Measurements from ENCODE around the gene SEPSECS. TPM values are rescaled to one million over a fixed set of nuclear protein-coding genes. Genes with fewer than 3 reads are reported as not detected.

Gene SEPSECS
- total and polyA plus RNA-seq, 9 of the 15 experiments (the other 6 are each of a cell fraction or from before 2014, with no cell fraction given): 3.9 to 17.2 (median 7.9) TPM

DNA sequence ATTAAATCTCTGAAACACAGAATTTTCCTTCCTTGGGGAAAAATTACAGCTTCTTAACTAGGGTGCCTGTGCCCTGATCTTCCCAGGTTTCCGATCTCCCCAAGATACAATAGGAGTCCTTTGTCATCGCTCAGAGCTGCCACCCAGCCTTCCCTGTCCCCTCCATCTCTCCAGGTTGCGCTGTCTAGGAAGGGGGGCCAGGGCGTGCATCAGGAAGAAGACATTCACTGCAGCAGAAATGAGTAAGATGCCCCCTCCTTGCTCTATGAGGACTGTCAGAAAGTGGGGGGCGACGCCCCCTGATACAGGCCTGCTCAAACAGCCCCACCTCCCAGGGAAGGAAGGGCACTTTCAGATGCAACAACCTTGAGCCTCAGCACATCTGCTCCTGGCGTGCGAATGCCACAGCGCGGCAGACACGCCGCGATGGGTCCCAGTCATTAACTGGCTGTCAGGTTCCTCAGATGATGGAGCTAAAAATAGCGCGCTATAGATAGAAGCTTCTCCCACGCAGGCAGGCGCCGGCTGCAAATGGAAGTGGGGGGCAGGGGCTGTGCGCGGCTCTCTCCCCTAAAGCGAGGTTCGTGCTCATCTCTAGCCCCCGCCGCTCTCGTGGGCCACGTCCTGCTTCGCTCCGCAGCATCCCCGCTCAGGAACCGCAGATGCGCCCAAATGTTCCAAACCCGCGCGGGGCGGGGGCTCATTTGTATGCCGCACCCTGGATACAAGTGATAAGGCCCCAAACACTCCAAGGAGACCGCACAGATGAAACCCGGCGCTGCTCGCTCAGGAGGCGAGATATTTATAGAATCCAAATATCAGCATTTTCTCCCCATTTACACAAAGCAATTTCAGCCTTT is 71.9 kb downstream of the SEPSECS start (continued):
- TF ChIP-seq PCBP2 (IDR thresholded peaks at IDR 0.05; ENCODE audit: low read depth, low read length, poor library complexity, severe bottlenecking) (no peak), SMAD2 (IDR thresholded peaks at IDR 0.05; ENCODE audit: low read depth, low read length) (no peak), PHF20 (IDR thresholded peaks at IDR 0.05; ENCODE audit: partially characterized antibody) (no peak), HDAC2 (IDR thresholded peaks at IDR 0.05) (peak; percentile 43; the same call in 1 of the 2 replicates), KDM4B (IDR thresholded peaks at IDR 0.05; ENCODE audit: borderline replicate concordance in 2 of 2, low read depth in 1 of 2) (no peak), FOXP1 (CRISPR knock-in tag; IDR thresholded peaks at IDR 0.05) (no peak), MCM5 (IDR thresholded peaks at IDR 0.05; ENCODE audit: low read depth) (no peak), ZNF436 (CRISPR knock-in tag; IDR thresholded peaks at IDR 0.05) (no peak), TCF3 (CRISPR knock-in tag; IDR thresholded peaks at IDR 0.05) (peak; percentile 69), IFI16 (CRISPR knock-in tag; IDR thresholded peaks at IDR 0.05) (no peak), NCOA6 (IDR thresholded peaks at IDR 0.05) (no peak), PHF21A (IDR thresholded peaks at IDR 0.05; ENCODE audit: borderline replicate concordance, low read depth) (no peak), PTBP1 (IDR thresholded peaks at IDR 0.05; ENCODE audit: low read depth, low read length) (no peak), SP1 (CRISPR knock-in tag; IDR thresholded peaks at IDR 0.05) (no peak), ZNF644 (tag; IDR thresholded peaks at IDR 0.05; ENCODE audit: low read depth) (no peak), ZNF717 (CRISPR knock-in tag; IDR thresholded peaks at IDR 0.05) (no peak), RCOR1 (IDR thresholded peaks at IDR 0.05; ENCODE audit: borderline replicate concordance in 1 of 2, low read depth in 2 of 2, low read length in 2 of 2) (0 out of 4 replicates have a peak, but pooled peaks of 1 of the 2 experiments have one; percentile 21), U2AF1 (optimal IDR thresholded peaks at IDR 0.05; ENCODE audit: low read depth, low read length) (no peak), CHD1 (IDR thresholded peaks at IDR 0.05; ENCODE audit: low read length) (no peak)
- TF ChIP-seq, protein P1, sequence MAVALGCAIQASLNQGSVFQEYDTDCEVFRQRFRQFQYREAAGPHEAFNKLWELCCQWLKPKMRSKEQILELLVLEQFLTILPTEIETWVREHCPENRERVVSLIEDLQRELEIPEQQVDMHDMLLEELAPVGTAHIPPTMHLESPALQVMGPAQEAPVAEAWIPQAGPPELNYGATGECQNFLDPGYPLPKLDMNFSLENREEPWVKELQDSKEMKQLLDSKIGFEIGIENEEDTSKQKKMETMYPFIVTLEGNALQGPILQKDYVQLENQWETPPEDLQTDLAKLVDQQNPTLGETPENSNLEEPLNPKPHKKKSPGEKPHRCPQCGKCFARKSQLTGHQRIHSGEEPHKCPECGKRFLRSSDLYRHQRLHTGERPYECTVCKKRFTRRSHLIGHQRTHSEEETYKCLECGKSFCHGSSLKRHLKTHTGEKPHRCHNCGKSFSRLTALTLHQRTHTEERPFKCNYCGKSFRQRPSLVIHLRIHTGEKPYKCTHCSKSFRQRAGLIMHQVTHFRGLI (CRISPR knock-in tag; IDR thresholded peaks at IDR 0.05): no peak
- TF ChIP-seq, protein P2, sequence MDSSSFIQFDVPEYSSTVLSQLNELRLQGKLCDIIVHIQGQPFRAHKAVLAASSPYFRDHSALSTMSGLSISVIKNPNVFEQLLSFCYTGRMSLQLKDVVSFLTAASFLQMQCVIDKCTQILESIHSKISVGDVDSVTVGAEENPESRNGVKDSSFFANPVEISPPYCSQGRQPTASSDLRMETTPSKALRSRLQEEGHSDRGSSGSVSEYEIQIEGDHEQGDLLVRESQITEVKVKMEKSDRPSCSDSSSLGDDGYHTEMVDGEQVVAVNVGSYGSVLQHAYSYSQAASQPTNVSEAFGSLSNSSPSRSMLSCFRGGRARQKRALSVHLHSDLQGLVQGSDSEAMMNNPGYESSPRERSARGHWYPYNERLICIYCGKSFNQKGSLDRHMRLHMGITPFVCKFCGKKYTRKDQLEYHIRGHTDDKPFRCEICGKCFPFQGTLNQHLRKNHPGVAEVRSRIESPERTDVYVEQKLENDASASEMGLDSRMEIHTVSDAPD (CRISPR knock-in tag; IDR thresholded peaks at IDR 0.05): no peak
- TF ChIP-seq, protein P3, sequence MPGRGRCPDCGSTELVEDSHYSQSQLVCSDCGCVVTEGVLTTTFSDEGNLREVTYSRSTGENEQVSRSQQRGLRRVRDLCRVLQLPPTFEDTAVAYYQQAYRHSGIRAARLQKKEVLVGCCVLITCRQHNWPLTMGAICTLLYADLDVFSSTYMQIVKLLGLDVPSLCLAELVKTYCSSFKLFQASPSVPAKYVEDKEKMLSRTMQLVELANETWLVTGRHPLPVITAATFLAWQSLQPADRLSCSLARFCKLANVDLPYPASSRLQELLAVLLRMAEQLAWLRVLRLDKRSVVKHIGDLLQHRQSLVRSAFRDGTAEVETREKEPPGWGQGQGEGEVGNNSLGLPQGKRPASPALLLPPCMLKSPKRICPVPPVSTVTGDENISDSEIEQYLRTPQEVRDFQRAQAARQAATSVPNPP (IDR thresholded peaks at IDR 0.05; ENCODE audit: borderline replicate concordance, insufficient read depth, insufficient read length): no peak
